Measurements from ENCODE around the gene FKBP15. TPM values are rescaled to one million over a fixed set of nuclear protein-coding genes. Genes with fewer than 3 reads are reported as not detected.

The FKBP15 gene
- polyA plus RNA-seq, 1 of the 3 experiments (the other 2 are of a cell fraction): 13.9 TPM

DNA sequence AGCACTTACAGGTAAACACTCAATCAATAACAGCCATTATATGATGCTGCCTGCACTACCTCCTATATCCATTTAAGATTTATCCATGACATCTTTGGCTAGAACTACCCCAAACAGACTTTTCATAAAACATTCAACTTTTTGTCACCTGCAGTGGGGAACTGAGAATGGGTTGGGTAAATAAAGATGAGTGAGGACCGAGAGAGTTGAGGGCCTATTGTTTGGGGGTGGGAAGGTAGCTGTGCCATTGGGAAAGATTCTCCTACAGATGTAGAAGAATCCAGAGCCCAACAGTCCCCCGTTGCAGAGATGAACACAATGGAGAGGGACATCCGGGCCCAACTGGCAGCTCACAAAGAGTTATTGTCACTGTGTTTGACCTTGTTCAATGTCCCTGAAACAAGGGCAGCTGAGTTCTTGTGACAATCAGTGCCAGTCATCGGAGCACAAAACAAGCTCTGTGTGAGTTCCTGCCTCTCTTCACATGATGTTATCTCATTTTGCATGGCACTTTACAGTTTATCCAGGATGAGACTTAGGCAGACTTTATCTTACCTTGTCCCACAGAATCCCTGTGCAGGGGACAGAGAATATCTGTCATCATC, 81.8 kb downstream of the FKBP15 start:
- TF ChIP-seq, protein P1, sequence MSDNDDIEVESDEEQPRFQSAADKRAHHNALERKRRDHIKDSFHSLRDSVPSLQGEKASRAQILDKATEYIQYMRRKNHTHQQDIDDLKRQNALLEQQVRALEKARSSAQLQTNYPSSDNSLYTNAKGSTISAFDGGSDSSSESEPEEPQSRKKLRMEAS (IDR thresholded peaks at IDR 0.05; ENCODE audit: low read depth): no peak
- TF ChIP-seq RCOR1 (IDR thresholded peaks at IDR 0.05; ENCODE audit: low read length) (no peak), TAF1 (IDR thresholded peaks at IDR 0.05; ENCODE audit: borderline replicate concordance, low read depth, low read length) (no peak), MXI1 (IDR thresholded peaks at IDR 0.05; ENCODE audit: low read depth, low read length) (no peak), SIN3A (IDR thresholded peaks at IDR 0.05; ENCODE audit: borderline replicate concordance, low read depth, low read length) (no peak), POLR2AphosphoS5 (IDR thresholded peaks at IDR 0.05; ENCODE audit: low read depth, low read length) (no peak), RXRA (IDR thresholded peaks at IDR 0.05; ENCODE audit: borderline replicate concordance, low read depth) (no peak), FOXJ3 (CRISPR knock-in tag; IDR thresholded peaks at IDR 0.05) (no peak), FOSL2 (IDR thresholded peaks at IDR 0.05; ENCODE audit: borderline replicate concordance, low read depth) (no peak), SMC3 (IDR thresholded peaks at IDR 0.05; ENCODE audit: low read depth, low read length) (no peak), NRF1 (IDR thresholded peaks at IDR 0.05; ENCODE audit: low read depth, low read length) (no peak), TCF12 (IDR thresholded peaks at IDR 0.05) (no peak)
- TF ChIP-seq, protein P2, sequence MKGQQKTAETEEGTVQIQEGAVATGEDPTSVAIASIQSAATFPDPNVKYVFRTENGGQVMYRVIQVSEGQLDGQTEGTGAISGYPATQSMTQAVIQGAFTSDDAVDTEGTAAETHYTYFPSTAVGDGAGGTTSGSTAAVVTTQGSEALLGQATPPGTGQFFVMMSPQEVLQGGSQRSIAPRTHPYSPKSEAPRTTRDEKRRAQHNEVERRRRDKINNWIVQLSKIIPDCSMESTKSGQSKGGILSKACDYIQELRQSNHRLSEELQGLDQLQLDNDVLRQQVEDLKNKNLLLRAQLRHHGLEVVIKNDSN (IDR thresholded peaks at IDR 0.05; ENCODE audit: borderline replicate concordance, low read depth): no peak
- TF ChIP-seq, protein P3, sequence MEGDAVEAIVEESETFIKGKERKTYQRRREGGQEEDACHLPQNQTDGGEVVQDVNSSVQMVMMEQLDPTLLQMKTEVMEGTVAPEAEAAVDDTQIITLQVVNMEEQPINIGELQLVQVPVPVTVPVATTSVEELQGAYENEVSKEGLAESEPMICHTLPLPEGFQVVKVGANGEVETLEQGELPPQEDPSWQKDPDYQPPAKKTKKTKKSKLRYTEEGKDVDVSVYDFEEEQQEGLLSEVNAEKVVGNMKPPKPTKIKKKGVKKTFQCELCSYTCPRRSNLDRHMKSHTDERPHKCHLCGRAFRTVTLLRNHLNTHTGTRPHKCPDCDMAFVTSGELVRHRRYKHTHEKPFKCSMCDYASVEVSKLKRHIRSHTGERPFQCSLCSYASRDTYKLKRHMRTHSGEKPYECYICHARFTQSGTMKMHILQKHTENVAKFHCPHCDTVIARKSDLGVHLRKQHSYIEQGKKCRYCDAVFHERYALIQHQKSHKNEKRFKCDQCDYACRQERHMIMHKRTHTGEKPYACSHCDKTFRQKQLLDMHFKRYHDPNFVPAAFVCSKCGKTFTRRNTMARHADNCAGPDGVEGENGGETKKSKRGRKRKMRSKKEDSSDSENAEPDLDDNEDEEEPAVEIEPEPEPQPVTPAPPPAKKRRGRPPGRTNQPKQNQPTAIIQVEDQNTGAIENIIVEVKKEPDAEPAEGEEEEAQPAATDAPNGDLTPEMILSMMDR (IDR thresholded peaks at IDR 0.05): no peak
- TF ChIP-seq, protein P4, sequence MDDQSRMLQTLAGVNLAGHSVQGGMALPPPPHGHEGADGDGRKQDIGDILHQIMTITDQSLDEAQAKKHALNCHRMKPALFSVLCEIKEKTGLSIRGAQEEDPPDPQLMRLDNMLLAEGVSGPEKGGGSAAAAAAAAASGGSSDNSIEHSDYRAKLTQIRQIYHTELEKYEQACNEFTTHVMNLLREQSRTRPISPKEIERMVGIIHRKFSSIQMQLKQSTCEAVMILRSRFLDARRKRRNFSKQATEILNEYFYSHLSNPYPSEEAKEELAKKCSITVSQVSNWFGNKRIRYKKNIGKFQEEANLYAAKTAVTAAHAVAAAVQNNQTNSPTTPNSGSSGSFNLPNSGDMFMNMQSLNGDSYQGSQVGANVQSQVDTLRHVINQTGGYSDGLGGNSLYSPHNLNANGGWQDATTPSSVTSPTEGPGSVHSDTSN (IDR thresholded peaks at IDR 0.05): no peak
- TF ChIP-seq, protein P5, sequence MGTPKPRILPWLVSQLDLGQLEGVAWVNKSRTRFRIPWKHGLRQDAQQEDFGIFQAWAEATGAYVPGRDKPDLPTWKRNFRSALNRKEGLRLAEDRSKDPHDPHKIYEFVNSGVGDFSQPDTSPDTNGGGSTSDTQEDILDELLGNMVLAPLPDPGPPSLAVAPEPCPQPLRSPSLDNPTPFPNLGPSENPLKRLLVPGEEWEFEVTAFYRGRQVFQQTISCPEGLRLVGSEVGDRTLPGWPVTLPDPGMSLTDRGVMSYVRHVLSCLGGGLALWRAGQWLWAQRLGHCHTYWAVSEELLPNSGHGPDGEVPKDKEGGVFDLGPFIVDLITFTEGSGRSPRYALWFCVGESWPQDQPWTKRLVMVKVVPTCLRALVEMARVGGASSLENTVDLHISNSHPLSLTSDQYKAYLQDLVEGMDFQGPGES (IDR thresholded peaks at IDR 0.05; ENCODE audit: low read depth, low read length): no peak
- TF ChIP-seq, protein P6, sequence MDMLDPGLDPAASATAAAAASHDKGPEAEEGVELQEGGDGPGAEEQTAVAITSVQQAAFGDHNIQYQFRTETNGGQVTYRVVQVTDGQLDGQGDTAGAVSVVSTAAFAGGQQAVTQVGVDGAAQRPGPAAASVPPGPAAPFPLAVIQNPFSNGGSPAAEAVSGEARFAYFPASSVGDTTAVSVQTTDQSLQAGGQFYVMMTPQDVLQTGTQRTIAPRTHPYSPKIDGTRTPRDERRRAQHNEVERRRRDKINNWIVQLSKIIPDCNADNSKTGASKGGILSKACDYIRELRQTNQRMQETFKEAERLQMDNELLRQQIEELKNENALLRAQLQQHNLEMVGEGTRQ (IDR thresholded peaks at IDR 0.05; ENCODE audit: borderline replicate concordance, low read depth, low read length): no peak
- TF ChIP-seq, protein P7, sequence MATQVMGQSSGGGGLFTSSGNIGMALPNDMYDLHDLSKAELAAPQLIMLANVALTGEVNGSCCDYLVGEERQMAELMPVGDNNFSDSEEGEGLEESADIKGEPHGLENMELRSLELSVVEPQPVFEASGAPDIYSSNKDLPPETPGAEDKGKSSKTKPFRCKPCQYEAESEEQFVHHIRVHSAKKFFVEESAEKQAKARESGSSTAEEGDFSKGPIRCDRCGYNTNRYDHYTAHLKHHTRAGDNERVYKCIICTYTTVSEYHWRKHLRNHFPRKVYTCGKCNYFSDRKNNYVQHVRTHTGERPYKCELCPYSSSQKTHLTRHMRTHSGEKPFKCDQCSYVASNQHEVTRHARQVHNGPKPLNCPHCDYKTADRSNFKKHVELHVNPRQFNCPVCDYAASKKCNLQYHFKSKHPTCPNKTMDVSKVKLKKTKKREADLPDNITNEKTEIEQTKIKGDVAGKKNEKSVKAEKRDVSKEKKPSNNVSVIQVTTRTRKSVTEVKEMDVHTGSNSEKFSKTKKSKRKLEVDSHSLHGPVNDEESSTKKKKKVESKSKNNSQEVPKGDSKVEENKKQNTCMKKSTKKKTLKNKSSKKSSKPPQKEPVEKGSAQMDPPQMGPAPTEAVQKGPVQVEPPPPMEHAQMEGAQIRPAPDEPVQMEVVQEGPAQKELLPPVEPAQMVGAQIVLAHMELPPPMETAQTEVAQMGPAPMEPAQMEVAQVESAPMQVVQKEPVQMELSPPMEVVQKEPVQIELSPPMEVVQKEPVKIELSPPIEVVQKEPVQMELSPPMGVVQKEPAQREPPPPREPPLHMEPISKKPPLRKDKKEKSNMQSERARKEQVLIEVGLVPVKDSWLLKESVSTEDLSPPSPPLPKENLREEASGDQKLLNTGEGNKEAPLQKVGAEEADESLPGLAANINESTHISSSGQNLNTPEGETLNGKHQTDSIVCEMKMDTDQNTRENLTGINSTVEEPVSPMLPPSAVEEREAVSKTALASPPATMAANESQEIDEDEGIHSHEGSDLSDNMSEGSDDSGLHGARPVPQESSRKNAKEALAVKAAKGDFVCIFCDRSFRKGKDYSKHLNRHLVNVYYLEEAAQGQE (IDR thresholded peaks at IDR 0.05; ENCODE audit: low read depth, low read length): no peak
- 7% methylated on average over 4 of the region's 4 CpGs for WGBS (ENCODE audit: low lambda C conversion rate)
- Histone ChIP-seq H3F3A (replicated peaks; ENCODE audit: insufficient read depth) (no peaks in the 10 kb centered on the region), H3K4me3 (ENCODE audit: low read depth in 2 of 2, low read length in 1 of 2) (no peak overlapping the region), H3K4me2 (no peak overlapping the region), H2AFZ (ENCODE audit: low read depth) (no peak overlapping the region), H3K27me3 (ENCODE audit: insufficient read depth) (no peaks in the 10 kb centered on the region; the same call in 1 of the 2 replicates), H3K79me2 (ENCODE audit: insufficient read depth) (no peaks in the 10 kb centered on the region), H4K20me1 (ENCODE audit: insufficient read depth) (no peaks in the 10 kb centered on the region), H3K36me3 (replicated peaks in 1 of 2; ENCODE audit: control insufficient read depth in 1 of 2, insufficient read depth in 2 of 2, low read length in 1 of 2) (no peaks in the 10 kb centered on the region), H3K4me1 (ENCODE audit: control insufficient read depth in 1 of 2, insufficient read depth in 2 of 2, low read depth in 1 of 2, low read length in 1 of 2) (no peaks in the 10 kb centered on the region), H3K9ac (no peak overlapping the region), H3K27ac (ENCODE audit: low read depth in 2 of 2, low read length in 1 of 2) (no peak overlapping the region), H3K9me2 (no peaks in the 10 kb centered on the region), H3K9me3 (no peaks in the 10 kb centered on the region)
- no peak for DNase-seq
- ChIA-PET CTCF (no interaction called here), POLR2A (no interaction called here)

Measured in SK-N-SH (cell line).